H1 (cell line): ENCODE results near the gene ZC3H11A.

Source experiments
- CEBPB ChIP-seq: IDR thresholded peaks from 2 replicates; pipeline ENCODE4 v1.6.1; 2012; ENCODE audit warnings: low read depth, low read length
- CHD1 ChIP-seq: IDR thresholded peaks from 2 replicates; pipeline ENCODE4 v1.6.1; 2012; ENCODE audit warnings: low read depth, low read length, improper control_type of control experiment
- EP300 ChIP-seq, 2 experiments: IDR thresholded peaks; 1 replicate in 1 of 2; 2 replicates in 1 of 2; pipeline ENCODE4 v1.6.1; 2011 to 2012; ENCODE audit warnings: low read depth in 2 of 2, low read length in 2 of 2, mild to moderate bottlenecking in 2 of 2, borderline replicate concordance in 1 of 2, inconsistent platforms in 1 of 2, moderate library complexity in 1 of 2
- JUN ChIP-seq: IDR thresholded peaks from 2 replicates; pipeline ENCODE4 v1.6.1; 2011; ENCODE audit warnings: low read depth, mild to moderate bottlenecking, improper control_type of control experiment, low read length
- MAFK ChIP-seq: IDR thresholded peaks from 2 replicates; pipeline ENCODE4 v1.6.1; 2012; ENCODE audit warnings: low read depth, mild to moderate bottlenecking, improper control_type of control experiment, low read length
- POLR2A ChIP-seq, 2 experiments: IDR thresholded peaks; 1 replicate in 1 of 2; 2 replicates in 1 of 2; pipeline ENCODE4 v1.6.1; 2011; ENCODE audit warnings: low read depth in 2 of 2, low read length in 2 of 2, mild to moderate bottlenecking in 2 of 2; ENCODE audit errors: control extremely low read depth in 1 of 2
- POLR2AphosphoS5 ChIP-seq: IDR thresholded peaks from 2 replicates; pipeline ENCODE4 v1.6.1; 2011; ENCODE audit warnings: low read depth, low read length
- RAD21 ChIP-seq, 2 experiments: IDR thresholded peaks in 1 of 2; conservative IDR thresholded peaks in 1 of 2; 2 replicates each; pipeline ENCODE4 v1.6.1; 2011; ENCODE audit warnings: low read depth in 2 of 2, low read length in 2 of 2, improper control_type of control experiment in 1 of 2, inconsistent platforms in 1 of 2, mild to moderate bottlenecking in 1 of 2, moderate library complexity in 1 of 2
- SP1 ChIP-seq: IDR thresholded peaks from 2 replicates; pipeline ENCODE4 v1.6.1; 2011; ENCODE audit warnings: low read depth, low read length
- TF ChIP-seq, protein P1 (sequence below), 3 experiments: IDR thresholded peaks; 1 replicate in 2 of 3; 2 replicates in 1 of 3; pipeline versions ENCODE4 v1.5.1 to v1.6.1; 2011; ENCODE audit warnings: low read length in 3 of 3, mild to moderate bottlenecking in 3 of 3, inconsistent platforms in 2 of 3, low read depth in 1 of 3, moderate library complexity in 1 of 3; ENCODE audit not compliant: insufficient read depth in 1 of 3; ENCODE audit errors: control extremely low read depth in 1 of 3

DNA sequence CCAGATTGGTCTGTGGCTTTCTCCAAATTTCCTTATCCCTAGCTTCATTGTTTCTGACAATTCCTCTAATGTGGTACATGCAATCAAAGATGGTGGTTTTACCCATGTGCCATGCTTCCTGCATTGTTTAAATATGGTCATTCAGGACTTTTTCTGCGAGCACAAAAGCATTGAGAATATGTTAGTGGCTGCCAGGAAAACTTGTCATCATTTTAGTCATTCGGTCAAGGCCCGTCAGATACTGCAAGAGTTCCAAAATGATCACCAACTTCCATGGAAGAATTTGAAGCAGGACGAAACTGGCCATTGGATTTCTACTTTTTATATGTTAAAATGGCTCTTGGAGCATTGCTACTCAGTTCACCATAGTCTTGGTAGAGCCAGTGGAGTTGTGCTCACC lies 3.7 kb downstream of the ZC3H11A start:
- no peak for TF ChIP-seq POLR2AphosphoS5
- TF ChIP-seq EP300 (IDR thresholded peaks at IDR 0.05; ENCODE audit: borderline replicate concordance in 1 of 2, low read depth in 2 of 2, low read length in 2 of 2), result no peak
- no peak for TF ChIP-seq SP1
- TF ChIP-seq, protein P1, sequence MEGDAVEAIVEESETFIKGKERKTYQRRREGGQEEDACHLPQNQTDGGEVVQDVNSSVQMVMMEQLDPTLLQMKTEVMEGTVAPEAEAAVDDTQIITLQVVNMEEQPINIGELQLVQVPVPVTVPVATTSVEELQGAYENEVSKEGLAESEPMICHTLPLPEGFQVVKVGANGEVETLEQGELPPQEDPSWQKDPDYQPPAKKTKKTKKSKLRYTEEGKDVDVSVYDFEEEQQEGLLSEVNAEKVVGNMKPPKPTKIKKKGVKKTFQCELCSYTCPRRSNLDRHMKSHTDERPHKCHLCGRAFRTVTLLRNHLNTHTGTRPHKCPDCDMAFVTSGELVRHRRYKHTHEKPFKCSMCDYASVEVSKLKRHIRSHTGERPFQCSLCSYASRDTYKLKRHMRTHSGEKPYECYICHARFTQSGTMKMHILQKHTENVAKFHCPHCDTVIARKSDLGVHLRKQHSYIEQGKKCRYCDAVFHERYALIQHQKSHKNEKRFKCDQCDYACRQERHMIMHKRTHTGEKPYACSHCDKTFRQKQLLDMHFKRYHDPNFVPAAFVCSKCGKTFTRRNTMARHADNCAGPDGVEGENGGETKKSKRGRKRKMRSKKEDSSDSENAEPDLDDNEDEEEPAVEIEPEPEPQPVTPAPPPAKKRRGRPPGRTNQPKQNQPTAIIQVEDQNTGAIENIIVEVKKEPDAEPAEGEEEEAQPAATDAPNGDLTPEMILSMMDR (IDR thresholded peaks at IDR 0.05; ENCODE audit: control extremely low read depth in 1 of 3, insufficient read depth in 1 of 3, low read depth in 1 of 3, low read length in 3 of 3), result no peak
- TF ChIP-seq CHD1, result no peak
- TF ChIP-seq POLR2A (IDR thresholded peaks at IDR 0.05; ENCODE audit: control extremely low read depth in 1 of 2, low read depth in 2 of 2, low read length in 2 of 2), result no peak
- TF ChIP-seq RAD21 (IDR thresholded peaks at IDR 0.05 in 1 of 2, conservative IDR thresholded peaks at IDR 0.05 in 1 of 2; ENCODE audit: low read depth in 2 of 2, low read length in 2 of 2), result no peak
- TF ChIP-seq CEBPB, result no peak
- TF ChIP-seq MAFK, result no peak
- TF ChIP-seq JUN, result no peak
